Measurements from ENCODE around the gene ZNF816.

The ZNF816 gene

DNA sequence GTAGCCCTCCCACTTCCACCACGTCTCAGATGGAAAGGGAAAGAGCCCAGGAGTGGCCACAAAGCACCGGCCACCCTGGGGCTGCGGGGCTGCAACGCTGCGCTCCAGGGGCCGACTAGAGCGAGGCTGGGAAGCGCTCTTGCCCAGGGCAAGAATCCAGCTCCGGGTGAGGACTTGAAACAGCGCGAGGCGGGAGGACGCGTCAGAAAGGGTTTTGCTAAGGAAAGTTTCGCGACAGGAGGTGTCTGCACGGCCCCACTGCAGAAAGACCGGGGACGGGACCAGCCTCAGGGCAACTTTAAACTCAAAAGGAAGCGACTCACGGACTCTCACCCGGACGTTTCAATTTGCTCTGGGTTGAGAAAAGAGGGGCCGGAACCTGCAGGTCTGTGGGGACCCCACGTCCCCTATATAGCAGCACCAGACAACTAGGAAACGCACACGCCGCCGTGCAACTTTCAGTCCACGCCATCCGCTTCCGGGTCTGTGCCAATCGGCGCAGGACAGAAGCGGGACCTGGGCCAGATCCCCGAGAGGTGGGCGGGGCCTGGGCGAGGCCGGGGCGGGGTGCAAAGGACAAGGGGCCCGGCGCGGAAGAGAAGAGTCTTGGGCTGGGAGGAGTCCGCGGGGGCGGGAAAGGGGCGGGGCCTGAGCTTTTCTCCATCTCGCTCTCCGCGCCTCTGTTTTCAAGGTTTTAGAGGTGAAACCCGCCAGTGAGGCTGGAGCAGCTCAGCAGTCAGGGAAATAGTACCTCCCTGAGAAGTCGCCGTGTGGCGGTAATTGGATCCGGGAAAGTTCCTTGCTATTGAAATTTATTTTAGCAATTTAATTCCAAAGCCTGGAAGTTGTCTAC, at the start of gene ZNF816:
ZNF816 (minus strand) TSS at position 488 of the 853 bp plus-strand sequence. CDS start 6,792 bp downstream, outside the sequence.
- WGBS (ENCODE audit: insufficient coverage, insufficient read length): no CpG with 5 or more reads among the region's 55 CpGs
- H3K27ac ChIP-seq (ENCODE audit: low read length): no peak within 1 kb of the TSS
- DNase-seq (ENCODE audit: low read depth, low spot score): peak; percentile 82
- no peaks in the 10 kb centered on the region for H3K27me3 ChIP-seq (ENCODE audit: control insufficient read depth, insufficient read depth, low read length)
- H3K4me3 ChIP-seq (ENCODE audit: low read length): peak within 1 kb of the TSS; percentile 96
- peaks cover 2% of the 10 kb centered on the region; the same call in 1 of the 2 replicates for H3K4me1 ChIP-seq (ENCODE audit: control insufficient read depth, insufficient read depth, low read length)
- no peaks in the 10 kb centered on the region for H3K9me3 ChIP-seq (ENCODE audit: control insufficient read depth, insufficient read depth, low read length)
- no peaks in the 10 kb centered on the region for H3K36me3 ChIP-seq (ENCODE audit: control insufficient read depth, insufficient read depth, low read length)

DNA sequence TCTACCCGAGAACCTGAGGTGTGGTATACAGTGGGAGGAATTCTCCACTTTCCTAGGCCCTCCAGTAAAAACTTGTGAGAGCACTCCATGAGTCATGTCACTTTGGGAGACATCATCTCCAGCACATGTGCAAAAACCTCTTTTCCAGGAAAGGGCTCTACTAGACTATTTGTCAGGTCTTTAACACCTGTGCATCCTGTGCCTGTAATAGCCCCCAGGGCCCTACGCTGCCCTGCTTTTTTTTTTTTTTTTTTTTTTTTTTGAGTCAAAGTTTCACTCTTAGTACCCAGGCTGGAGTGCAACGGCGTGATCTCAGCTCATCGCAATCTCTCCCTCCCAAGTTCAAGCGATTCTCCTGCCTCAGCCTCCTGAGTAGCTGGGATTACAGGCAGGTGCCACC, 49.3 kb upstream of the ZNF816 start:
- Histone ChIP-seq H3K4me1 (ENCODE audit: control insufficient read depth, insufficient read depth, low read length) (peaks cover 2% of the 10 kb centered on the region; the same call in 1 of the 2 replicates), H3K4me3 (ENCODE audit: low read length) (no peak overlapping the region), H3K9me3 (ENCODE audit: control insufficient read depth, insufficient read depth, low read length) (no peaks in the 10 kb centered on the region), H3K27me3 (ENCODE audit: control insufficient read depth, insufficient read depth, low read length) (no peaks in the 10 kb centered on the region), H3K27ac (ENCODE audit: low read length) (no peak overlapping the region), H3K36me3 (ENCODE audit: control insufficient read depth, insufficient read depth, low read length) (no peaks in the 10 kb centered on the region)
- WGBS (ENCODE audit: insufficient coverage, insufficient read length): no CpG with 5 or more reads among the region's 6 CpGs
- DNase-seq (ENCODE audit: low read depth, low spot score): no peak

DNA sequence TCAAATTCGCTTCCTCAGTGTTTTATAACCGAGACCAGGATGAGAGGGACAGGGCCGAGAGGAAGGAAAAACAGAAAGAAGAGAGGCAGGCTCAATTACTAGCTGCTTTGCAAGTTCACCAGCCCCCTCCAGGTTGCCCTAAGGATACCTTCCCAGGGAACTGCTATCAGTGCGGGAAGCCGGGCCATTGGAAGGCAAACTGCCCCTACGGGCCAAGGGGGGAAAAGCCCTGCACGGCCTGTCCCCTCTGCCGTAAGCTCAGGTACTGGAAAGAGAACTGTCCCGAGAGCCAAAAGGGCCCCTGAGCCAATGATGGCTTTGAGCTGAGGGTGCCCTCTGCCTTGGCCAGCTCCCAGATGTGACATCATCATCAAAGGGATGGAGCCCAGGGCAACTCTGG, 47.8 kb upstream of the ZNF816 start:
- no peaks in the 10 kb centered on the region for H3K9me3 ChIP-seq (ENCODE audit: control insufficient read depth, insufficient read depth, low read length)

DNA sequence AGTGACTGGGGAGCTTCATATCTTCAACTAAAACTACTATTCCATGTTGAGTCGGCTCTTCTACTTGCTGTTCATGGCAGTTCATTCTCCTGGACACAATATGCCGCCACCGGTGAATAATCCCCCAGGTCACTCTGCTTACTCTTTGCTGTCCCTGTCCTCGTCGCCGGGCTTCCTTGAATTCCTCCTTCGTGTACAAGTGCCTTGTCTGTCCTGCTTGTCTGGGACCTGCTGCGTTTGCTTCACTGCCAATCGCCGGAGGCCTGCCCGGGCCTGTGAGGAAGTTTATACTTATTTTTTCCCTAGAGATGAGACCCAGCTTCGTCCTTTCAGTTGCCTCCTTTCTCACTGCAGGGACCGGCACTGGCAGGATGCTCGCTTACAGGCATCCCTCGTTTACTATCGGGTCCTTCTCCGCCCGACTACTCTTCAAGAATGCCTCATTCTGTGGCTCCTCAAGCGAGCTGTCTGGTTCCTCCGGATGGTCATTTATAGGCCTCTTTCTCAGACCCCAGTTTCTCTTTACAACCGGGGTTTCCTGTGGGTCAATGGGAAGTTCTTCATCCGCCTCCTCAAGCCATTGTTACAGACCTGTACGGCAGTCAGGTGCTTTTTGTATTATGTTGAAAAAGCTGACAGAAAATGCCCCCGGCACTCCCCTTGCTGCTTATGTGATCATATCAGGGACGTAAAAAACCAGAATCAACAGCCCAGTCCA, 45.5 kb upstream of the ZNF816 start:
- no peak overlapping the region for H3K27ac ChIP-seq (ENCODE audit: low read length)
- H3K9me3 ChIP-seq (ENCODE audit: control insufficient read depth, insufficient read depth, low read length): no peaks in the 10 kb centered on the region
- no peak overlapping the region for H3K4me3 ChIP-seq (ENCODE audit: low read length)
- DNase-seq (ENCODE audit: low read depth, low spot score): no peak
- no peaks in the 10 kb centered on the region for H3K27me3 ChIP-seq (ENCODE audit: control insufficient read depth, insufficient read depth, low read length)
- no peaks in the 10 kb centered on the region for H3K4me1 ChIP-seq (ENCODE audit: control insufficient read depth, insufficient read depth, low read length)
- no CpG with 5 or more reads among the region's 25 CpGs for WGBS (ENCODE audit: insufficient coverage, insufficient read length)
- H3K36me3 ChIP-seq (ENCODE audit: control insufficient read depth, insufficient read depth, low read length): no peaks in the 10 kb centered on the region

More for the DNA sequence above, 47.8 kb upstream of the ZNF816 start:
- Histone ChIP-seq H3K4me3 (ENCODE audit: low read length) (no peak overlapping the region), H3K36me3 (ENCODE audit: control insufficient read depth, insufficient read depth, low read length) (no peaks in the 10 kb centered on the region), H3K27me3 (ENCODE audit: control insufficient read depth, insufficient read depth, low read length) (no peaks in the 10 kb centered on the region), H3K27ac (ENCODE audit: low read length) (no peak overlapping the region), H3K4me1 (ENCODE audit: control insufficient read depth, insufficient read depth, low read length) (no peaks in the 10 kb centered on the region)
- no CpG with 5 or more reads among the region's 9 CpGs for WGBS (ENCODE audit: insufficient coverage, insufficient read length)
- no peak for DNase-seq (ENCODE audit: low read depth, low spot score)

DNA sequence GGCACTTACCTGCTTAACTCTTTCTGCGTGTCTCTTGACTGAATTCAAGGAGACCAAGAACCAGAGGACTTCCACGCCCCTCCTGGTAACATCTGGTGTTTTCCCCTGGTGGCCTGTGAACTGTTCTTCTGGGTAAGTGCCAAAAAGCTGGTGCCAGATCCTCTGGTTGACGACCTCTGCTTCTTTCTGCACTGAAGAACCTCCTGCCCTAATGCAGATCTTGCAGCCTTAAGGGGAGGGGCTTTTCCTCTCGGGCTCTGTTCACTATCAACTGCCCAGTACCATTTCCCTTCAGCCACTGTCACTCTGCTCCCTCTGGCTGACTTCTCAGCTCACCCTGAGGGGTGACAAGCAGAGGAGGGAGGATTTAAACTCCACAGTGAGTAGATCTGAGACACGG, 44.9 kb upstream of the ZNF816 start:
- no peaks in the 10 kb centered on the region for H3K36me3 ChIP-seq (ENCODE audit: control insufficient read depth, insufficient read depth, low read length)
- no peaks in the 10 kb centered on the region for H3K9me3 ChIP-seq (ENCODE audit: control insufficient read depth, insufficient read depth, low read length)
- H3K4me1 ChIP-seq (ENCODE audit: control insufficient read depth, insufficient read depth, low read length): no peaks in the 10 kb centered on the region
- H3K4me3 ChIP-seq (ENCODE audit: low read length): no peak overlapping the region
- WGBS (ENCODE audit: insufficient coverage, insufficient read length): no CpG with 5 or more reads among the region's 5 CpGs
- H3K27me3 ChIP-seq (ENCODE audit: control insufficient read depth, insufficient read depth, low read length): no peaks in the 10 kb centered on the region
- H3K27ac ChIP-seq (ENCODE audit: low read length): no peak overlapping the region
- DNase-seq (ENCODE audit: low read depth, low spot score): no peak

DNA sequence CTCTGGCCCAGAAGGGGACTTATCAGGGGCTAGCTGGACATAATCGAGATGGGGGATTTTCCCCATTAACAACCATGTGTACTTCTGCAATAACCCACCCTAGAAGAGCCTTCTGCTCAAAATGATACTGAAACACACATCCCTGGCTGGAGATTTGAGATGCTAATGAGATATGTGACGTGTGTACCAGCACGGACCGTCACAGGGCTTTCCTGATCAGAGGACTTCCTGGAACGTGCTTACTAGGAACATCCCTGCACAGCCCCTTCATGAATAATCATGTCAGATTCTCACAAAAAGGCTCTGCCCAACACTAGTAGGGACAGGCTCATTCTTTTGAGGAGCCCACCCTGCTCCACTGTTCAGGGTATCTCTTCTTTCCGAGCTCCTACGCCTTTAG, 44.5 kb upstream of the ZNF816 start:
- Histone ChIP-seq H3K4me3 (ENCODE audit: low read length) (no peak overlapping the region), H3K36me3 (ENCODE audit: control insufficient read depth, insufficient read depth, low read length) (no peaks in the 10 kb centered on the region), H3K27ac (ENCODE audit: low read length) (no peak overlapping the region), H3K4me1 (ENCODE audit: control insufficient read depth, insufficient read depth, low read length) (no peaks in the 10 kb centered on the region), H3K27me3 (ENCODE audit: control insufficient read depth, insufficient read depth, low read length) (no peaks in the 10 kb centered on the region), H3K9me3 (ENCODE audit: control insufficient read depth, insufficient read depth, low read length) (no peaks in the 10 kb centered on the region)
- no CpG with 5 or more reads among the region's 7 CpGs for WGBS (ENCODE audit: insufficient coverage, insufficient read length)
- DNase-seq (ENCODE audit: low read depth, low spot score): no peak

DNA sequence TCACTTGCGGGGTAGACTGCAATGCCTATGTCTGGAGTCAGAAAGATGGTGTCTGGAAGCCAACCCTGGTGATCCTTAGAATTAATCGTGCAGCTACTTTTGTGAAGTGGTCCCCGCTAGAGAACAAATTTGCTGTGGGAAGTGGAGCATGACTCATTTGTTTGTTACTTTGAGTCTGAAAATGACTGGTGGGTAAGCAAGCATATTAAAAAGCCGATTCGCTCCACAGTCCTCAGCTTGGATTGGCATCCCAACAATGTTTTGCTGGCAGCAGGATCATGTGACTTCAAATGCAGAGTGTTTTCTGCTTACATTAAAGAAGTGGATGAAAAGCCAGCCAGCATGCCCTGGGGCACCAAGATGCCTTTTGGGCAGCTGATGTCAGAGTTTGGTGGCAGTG, 41.6 kb upstream of the ZNF816 start:
- no CpG with 5 or more reads among the region's 5 CpGs for WGBS (ENCODE audit: insufficient coverage, insufficient read length)
- no peaks in the 10 kb centered on the region for H3K9me3 ChIP-seq (ENCODE audit: control insufficient read depth, insufficient read depth, low read length)
- no peak for DNase-seq (ENCODE audit: low read depth, low spot score)
- no peaks in the 10 kb centered on the region for H3K4me1 ChIP-seq (ENCODE audit: control insufficient read depth, insufficient read depth, low read length)
- no peaks in the 10 kb centered on the region; the same call in 1 of the 2 replicates for H3K27me3 ChIP-seq (ENCODE audit: control insufficient read depth, insufficient read depth, low read length)
- H3K4me3 ChIP-seq (ENCODE audit: low read length): no peak overlapping the region
- H3K36me3 ChIP-seq (ENCODE audit: control insufficient read depth, insufficient read depth, low read length): no peaks in the 10 kb centered on the region
- H3K27ac ChIP-seq (ENCODE audit: low read length): no peak overlapping the region

DNA sequence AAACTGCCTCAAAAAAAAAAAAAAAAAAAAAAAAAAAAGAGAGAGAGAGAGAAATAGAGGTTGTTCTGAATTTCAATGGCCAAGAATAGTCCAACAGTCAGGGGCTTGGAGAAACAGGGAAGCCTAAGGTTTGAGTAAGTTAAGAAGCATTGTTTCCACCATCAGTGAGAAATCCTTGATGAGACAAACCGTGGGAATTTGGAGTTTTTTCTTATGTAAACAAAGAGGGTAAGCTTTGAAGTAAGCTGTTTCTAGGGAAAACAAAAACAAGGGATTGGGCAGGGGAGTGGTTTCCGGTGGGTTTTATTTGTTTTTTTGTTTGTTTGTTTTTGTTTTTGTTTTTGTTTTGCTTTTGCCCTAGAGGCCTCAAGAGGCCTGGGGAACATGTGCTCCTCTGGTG, 39.8 kb upstream of the ZNF816 start:
- WGBS (ENCODE audit: insufficient coverage, insufficient read length): no CpG with 5 or more reads among the region's 2 CpGs
- no peak for DNase-seq (ENCODE audit: low read depth, low spot score)
- no peak overlapping the region for H3K27ac ChIP-seq (ENCODE audit: low read length)
- H3K27me3 ChIP-seq (ENCODE audit: control insufficient read depth, insufficient read depth, low read length): peaks cover 2% of the 10 kb centered on the region; the same call in 1 of the 2 replicates
- no peaks in the 10 kb centered on the region for H3K36me3 ChIP-seq (ENCODE audit: control insufficient read depth, insufficient read depth, low read length)
- H3K4me3 ChIP-seq (ENCODE audit: low read length): no peak overlapping the region
- H3K9me3 ChIP-seq (ENCODE audit: control insufficient read depth, insufficient read depth, low read length): no peaks in the 10 kb centered on the region
- H3K4me1 ChIP-seq (ENCODE audit: control insufficient read depth, insufficient read depth, low read length): no peaks in the 10 kb centered on the region; the same call in 1 of the 2 replicates

DNA sequence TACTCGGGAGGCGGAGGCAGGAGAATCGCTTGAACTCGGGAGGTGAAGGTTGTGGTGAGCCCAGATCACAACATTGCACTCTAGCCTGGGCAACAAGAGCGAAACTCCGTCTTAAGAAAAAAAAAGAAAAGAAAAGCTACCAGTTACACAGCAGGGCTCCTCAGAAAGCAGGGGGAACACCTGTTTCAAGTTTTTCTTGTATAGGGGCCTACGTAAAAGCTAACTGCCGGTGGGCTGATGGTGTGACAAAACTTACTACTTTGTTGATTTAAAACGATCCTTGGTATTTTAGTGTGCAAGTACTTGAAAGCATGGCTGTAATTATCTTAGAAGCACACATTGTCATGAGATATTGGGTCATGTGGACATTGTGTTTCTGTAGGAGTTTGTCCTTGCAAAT, 35.3 kb upstream of the ZNF816 start:
- no peaks in the 10 kb centered on the region for H3K9me3 ChIP-seq (ENCODE audit: control insufficient read depth, insufficient read depth, low read length)
- H3K36me3 ChIP-seq (ENCODE audit: control insufficient read depth, insufficient read depth, low read length): no peaks in the 10 kb centered on the region
- no peak for DNase-seq (ENCODE audit: low read depth, low spot score)
- no peaks in the 10 kb centered on the region; the same call in 1 of the 2 replicates for H3K4me1 ChIP-seq (ENCODE audit: control insufficient read depth, insufficient read depth, low read length)
- WGBS (ENCODE audit: insufficient coverage, insufficient read length): no CpG with 5 or more reads among the region's 9 CpGs
- no peak overlapping the region for H3K27ac ChIP-seq (ENCODE audit: low read length)
- H3K4me3 ChIP-seq (ENCODE audit: low read length): peak overlapping the region; percentile 1; the same call in 1 of the 2 replicates
- peaks cover 4% of the 10 kb centered on the region; the same call in 1 of the 2 replicates for H3K27me3 ChIP-seq (ENCODE audit: control insufficient read depth, insufficient read depth, low read length)

DNA sequence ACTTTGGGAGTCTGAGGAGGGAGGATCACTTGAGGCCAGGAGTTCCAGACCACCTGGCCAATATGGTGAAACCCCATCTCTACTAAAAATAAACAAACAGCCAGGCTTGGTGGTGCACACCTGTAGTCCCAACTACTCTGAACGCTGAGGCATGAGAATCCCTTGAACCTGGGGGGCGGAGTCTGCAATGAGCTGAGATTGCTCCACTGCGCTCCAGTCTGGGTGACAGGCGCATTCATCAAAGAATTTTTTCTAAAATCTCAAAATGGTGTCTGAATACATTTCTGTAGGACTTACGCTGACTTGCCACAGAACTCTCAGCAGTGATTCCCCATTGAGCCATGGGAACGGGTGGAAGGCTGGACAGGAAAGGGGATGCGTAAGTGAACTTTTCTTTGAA, 33.0 kb upstream of the ZNF816 start:
- DNase-seq (ENCODE audit: low read depth, low spot score): no peak
- no peaks in the 10 kb centered on the region for H3K36me3 ChIP-seq (ENCODE audit: control insufficient read depth, insufficient read depth, low read length)
- no peaks in the 10 kb centered on the region for H3K9me3 ChIP-seq (ENCODE audit: control insufficient read depth, insufficient read depth, low read length)
- peaks cover 8% of the 10 kb centered on the region; the same call in 1 of the 2 replicates for H3K27me3 ChIP-seq (ENCODE audit: control insufficient read depth, insufficient read depth, low read length)
- no peaks in the 10 kb centered on the region; the same call in 1 of the 2 replicates for H3K4me1 ChIP-seq (ENCODE audit: control insufficient read depth, insufficient read depth, low read length)
- no peak overlapping the region for H3K27ac ChIP-seq (ENCODE audit: low read length)
- WGBS (ENCODE audit: insufficient coverage, insufficient read length): no CpG with 5 or more reads among the region's 7 CpGs
- H3K4me3 ChIP-seq (ENCODE audit: low read length): no peak overlapping the region
